Measurements from ENCODE around the gene DTD1. TPM values are rescaled to one million over a fixed set of nuclear protein-coding genes. Genes with fewer than 3 reads are reported as not detected.

The DTD1 gene
- total RNA-seq, 1 donor from 2014 or later = 34.9 TPM

DNA sequence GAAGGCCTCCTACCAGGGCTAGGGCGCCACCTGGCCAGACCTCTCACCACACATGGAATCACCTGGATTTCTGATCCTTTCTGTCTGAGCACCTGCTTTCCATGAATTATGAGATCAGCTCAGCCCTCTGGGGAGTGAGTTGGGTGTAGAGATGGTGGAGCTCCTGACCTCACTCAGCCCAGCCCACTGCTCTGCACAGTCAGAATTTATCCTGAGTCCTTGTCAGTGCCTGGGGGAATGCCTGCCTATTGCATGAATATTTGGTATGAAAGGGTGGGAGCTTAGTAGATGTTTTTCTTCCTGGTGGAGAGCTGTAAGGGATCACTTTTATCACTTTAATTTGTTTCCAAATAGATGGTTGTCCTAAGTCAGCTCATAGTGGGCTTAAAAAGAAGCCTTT is 47.5 kb downstream of the DTD1 start:
- Histone ChIP-seq H3K4me3 (no peak overlapping the region), H3K9me3 (no peaks in the 10 kb centered on the region), H3K4me1 (peaks cover 3% of the 10 kb centered on the region in 2 donors), H3K36me3 (peaks cover 2 to 7% of the 10 kb centered on the region in 2 donors), H3K27ac (no peak overlapping the region), H3K27me3 (no peaks in the 10 kb centered on the region)
- no peak for DNase-seq (ENCODE audit: low spot score in 2 of 2)
- TF ChIP-seq, protein P1, sequence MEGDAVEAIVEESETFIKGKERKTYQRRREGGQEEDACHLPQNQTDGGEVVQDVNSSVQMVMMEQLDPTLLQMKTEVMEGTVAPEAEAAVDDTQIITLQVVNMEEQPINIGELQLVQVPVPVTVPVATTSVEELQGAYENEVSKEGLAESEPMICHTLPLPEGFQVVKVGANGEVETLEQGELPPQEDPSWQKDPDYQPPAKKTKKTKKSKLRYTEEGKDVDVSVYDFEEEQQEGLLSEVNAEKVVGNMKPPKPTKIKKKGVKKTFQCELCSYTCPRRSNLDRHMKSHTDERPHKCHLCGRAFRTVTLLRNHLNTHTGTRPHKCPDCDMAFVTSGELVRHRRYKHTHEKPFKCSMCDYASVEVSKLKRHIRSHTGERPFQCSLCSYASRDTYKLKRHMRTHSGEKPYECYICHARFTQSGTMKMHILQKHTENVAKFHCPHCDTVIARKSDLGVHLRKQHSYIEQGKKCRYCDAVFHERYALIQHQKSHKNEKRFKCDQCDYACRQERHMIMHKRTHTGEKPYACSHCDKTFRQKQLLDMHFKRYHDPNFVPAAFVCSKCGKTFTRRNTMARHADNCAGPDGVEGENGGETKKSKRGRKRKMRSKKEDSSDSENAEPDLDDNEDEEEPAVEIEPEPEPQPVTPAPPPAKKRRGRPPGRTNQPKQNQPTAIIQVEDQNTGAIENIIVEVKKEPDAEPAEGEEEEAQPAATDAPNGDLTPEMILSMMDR (IDR thresholded peaks at IDR 0.05) = no peak
- intact Hi-C loops (cut with DNase I) = no loop called here

DNA sequence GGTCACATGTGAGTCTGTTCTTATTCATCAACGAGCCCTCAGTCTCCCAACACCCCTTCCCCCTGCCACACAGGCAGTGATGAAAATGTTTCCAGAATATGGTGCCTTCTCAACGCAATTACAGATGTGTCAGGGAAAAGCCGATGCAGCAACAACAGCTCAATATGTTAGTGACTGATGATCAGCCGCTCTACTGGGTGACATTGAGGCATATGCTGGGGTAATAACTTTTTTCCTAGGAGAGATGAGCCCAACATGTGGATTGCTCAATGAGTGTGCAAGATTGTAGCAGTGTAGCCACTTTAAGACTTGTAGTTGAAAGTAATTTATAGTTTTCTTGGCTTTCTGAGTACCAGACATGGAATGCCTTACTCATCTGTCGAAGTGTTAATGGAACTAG is 49.4 kb downstream of the DTD1 start:
- H3K4me1 ChIP-seq = peaks cover 3% of the 10 kb centered on the region in 2 donors
- H3K27me3 ChIP-seq = no peaks in the 10 kb centered on the region
- H3K36me3 ChIP-seq = peaks cover 0 to 2% of the 10 kb centered on the region in 2 donors
- no peaks in the 10 kb centered on the region for H3K9me3 ChIP-seq
- intact Hi-C loops (cut with DNase I) = no loop called here
- H3K27ac ChIP-seq = no peak overlapping the region
- TF ChIP-seq, protein P1 (IDR thresholded peaks at IDR 0.05) = no peak
- no peak overlapping the region for H3K4me3 ChIP-seq
- DNase-seq (ENCODE audit: low spot score in 2 of 2) = no peak

DNA sequence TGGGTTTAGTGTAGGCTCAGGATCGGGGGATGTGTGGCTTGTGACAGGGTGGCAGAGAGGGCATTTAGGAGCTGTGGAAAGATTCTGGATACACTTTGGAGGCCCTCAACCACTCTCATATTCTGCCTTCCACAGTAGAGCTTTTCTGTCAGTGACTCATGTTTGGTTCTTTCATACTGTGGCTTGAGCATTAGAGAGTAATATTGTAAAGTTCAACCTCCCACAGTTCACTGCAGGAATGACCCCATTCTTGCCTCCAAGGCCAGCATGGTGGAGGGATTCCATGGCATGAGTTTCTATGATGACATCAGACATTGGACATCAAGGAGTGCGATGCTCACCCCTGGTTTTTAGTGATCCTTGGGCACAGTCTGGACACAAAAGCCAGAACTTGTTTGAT is 50.9 kb downstream of the DTD1 start:
- H3K4me1 ChIP-seq = peaks cover 3% of the 10 kb centered on the region in 2 donors
- intact Hi-C loops (cut with DNase I) = no loop called here
- H3K4me3 ChIP-seq = no peak overlapping the region
- H3K27me3 ChIP-seq = no peaks in the 10 kb centered on the region
- H3K36me3 ChIP-seq = peaks cover 0 to under 1% of the 10 kb centered on the region in 2 donors
- H3K9me3 ChIP-seq = no peaks in the 10 kb centered on the region
- peak overlapping the region; percentile 50 to 73 for H3K27ac ChIP-seq
- DNase-seq (ENCODE audit: low spot score in 2 of 2) = no peak
- TF ChIP-seq, protein P1 (IDR thresholded peaks at IDR 0.05) = no peak

DNA sequence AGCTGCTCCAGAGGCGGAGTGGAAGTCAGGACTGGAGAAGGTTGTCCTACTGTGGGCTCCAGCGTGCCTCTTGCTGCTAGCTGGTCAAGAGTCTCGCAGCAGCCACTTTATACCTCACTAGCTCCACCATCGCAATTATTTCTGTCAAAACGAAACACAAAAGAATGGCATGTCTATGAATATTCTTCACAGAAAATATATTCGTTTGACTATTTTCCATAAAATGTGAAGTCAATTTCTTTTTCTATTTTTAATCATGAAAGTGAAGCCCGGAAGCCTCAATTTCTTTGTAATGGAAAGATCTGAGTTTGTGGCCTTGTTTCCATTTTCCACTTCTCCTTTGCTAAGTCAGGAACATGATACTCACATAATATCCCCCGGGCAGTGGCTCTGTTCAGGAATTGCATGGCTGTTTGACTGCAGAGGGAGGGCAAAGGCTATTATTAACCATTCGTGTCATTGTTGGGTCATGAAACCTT is 51.7 kb downstream of the DTD1 start:
- Histone ChIP-seq H3K4me3 (peak overlapping the region in 1 of 2 donors; percentile 16), H3K27ac (peak overlapping the region; percentile 50 to 73), H3K9me3 (no peaks in the 10 kb centered on the region), H3K27me3 (no peaks in the 10 kb centered on the region), H3K4me1 (peaks cover 3% of the 10 kb centered on the region in 2 donors), H3K36me3 (no peaks in the 10 kb centered on the region)
- no peak for DNase-seq (ENCODE audit: low spot score in 2 of 2)
- TF ChIP-seq, protein P1 (IDR thresholded peaks at IDR 0.05) = no peak
- intact Hi-C loops (cut with DNase I) = no loop called here

DNA sequence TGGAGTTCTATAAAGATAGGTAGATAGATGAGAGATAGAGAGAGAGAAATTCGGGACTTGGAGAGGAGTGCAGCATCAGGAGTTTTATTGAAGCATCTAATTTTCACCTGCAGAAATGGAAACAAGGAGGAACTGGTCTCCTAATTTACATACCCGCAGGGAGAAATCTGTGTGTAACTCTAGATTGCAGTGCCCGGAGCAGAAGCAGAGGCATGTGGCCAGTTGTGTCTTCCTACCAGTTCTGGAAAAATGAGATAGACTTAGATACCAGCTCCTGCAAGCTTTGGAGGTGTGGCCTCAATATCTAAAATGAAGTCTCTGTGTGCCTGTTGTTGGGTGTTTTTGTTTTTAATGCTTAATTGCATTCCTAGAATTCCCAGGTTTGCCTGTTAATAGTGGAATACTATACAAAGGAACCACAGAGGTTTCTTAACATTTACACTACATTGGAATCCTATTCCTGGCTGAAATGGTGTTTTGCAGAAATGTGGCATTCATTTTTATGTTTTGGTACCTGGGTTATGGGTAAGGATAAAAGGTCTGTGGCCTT is 57.4 kb downstream of the DTD1 start:
- intact Hi-C loops (cut with DNase I) = loop anchor here (10.0 kb wide), 1 partner anchor 1010 kb away; no protein-coding TSS in a partner anchor
- TF ChIP-seq, protein P1 (IDR thresholded peaks at IDR 0.05) = no peak

More for the DNA sequence above, 57.4 kb downstream of the DTD1 start:
- H3K27me3 ChIP-seq = no peaks in the 10 kb centered on the region
- no peaks in the 10 kb centered on the region for H3K4me1 ChIP-seq
- no peaks in the 10 kb centered on the region for H3K36me3 ChIP-seq
- no peak overlapping the region for H3K27ac ChIP-seq
- H3K4me3 ChIP-seq = no peak overlapping the region
- no peaks in the 10 kb centered on the region for H3K9me3 ChIP-seq
- no peak for DNase-seq (ENCODE audit: low spot score in 2 of 2)

All from ascending aorta (tissue), 2 donors.